Mesothelial cell of epicardium (in vitro differentiated cells): ENCODE data around the gene GRAP. TPM values are rescaled to one million over a fixed set of nuclear protein-coding genes. Genes with fewer than 3 reads are reported as not detected.

Source experiments
- DNase-seq, 2 experiments: peaks; one replicate each; pipeline ENCODE4 v3.0.0; 2021; ENCODE audit warnings: low spot score in 2 of 2; ENCODE audit not compliant: unreplicated experiment in 2 of 2
- H3K27ac Mint-ChIP-seq: 2 replicates; pipeline ENCODE4 v1.8.0; 2021; ENCODE audit warnings: mixed read lengths
- H3K27me3 Mint-ChIP-seq: 2 replicates; pipeline ENCODE4 v1.8.0; 2021; ENCODE audit warnings: low read depth, mixed read lengths
- H3K36me3 Mint-ChIP-seq: 2 replicates; pipeline ENCODE4 v1.8.0; 2021; ENCODE audit warnings: mixed read lengths
- H3K4me1 Mint-ChIP-seq: 2 replicates; pipeline ENCODE4 v1.8.0; 2021; ENCODE audit warnings: mixed read lengths
- H3K4me3 Mint-ChIP-seq: 2 replicates; pipeline ENCODE4 v1.8.0; 2021; ENCODE audit warnings: mild to moderate bottlenecking, moderate library complexity, mixed read lengths
- H3K9me3 Mint-ChIP-seq: 2 replicates; pipeline ENCODE4 v1.8.0; 2021; ENCODE audit warnings: mixed read lengths
- CTCF ChIP-seq: fragments of 200-600 bp; sonication (generic); IDR thresholded peaks from one replicate; pipeline ENCODE4 v1.5.0; 2021; ENCODE audit warnings: antibody characterized with exemption; ENCODE audit not compliant: unreplicated experiment
- total RNA-seq: library from RNA; stranded (reverse); gene quantifications from 3 replicates; pipeline ENCODE4 v1.2.1, GENCODE V29; 2021

GRAP gene
- total RNA-seq, 1 donor from 2014 or later: 1.8 TPM

GRCh38 chr17:18974407-18975149, 72.2 kb downstream of the GRAP start:
- no peaks in the 10 kb centered on the region for H3K4me1 Mint-ChIP-seq
- peaks cover 8% of the 10 kb centered on the region for H3K36me3 Mint-ChIP-seq
- no peaks in the 10 kb centered on the region for H3K9me3 Mint-ChIP-seq
- H3K27ac Mint-ChIP-seq: no peak overlapping the region
- no peak for TF ChIP-seq CTCF
- H3K4me3 Mint-ChIP-seq: no peak overlapping the region
- no peak for DNase-seq
- no peaks in the 10 kb centered on the region for H3K27me3 Mint-ChIP-seq

- DNase-seq: no peak
- Mint-ChIP-seq H3K27me3 (no peaks in the 10 kb centered on the region), H3K9me3 (no peaks in the 10 kb centered on the region), H3K4me3 (no peak overlapping the region), H3K36me3 (peaks cover 8% of the 10 kb centered on the region), H3K4me1 (peaks cover 21% of the 10 kb centered on the region), H3K27ac (no peak overlapping the region)
- TF ChIP-seq CTCF: no peak
Observed at GRCh38 chr17:18971801-18972200, 75.0 kb downstream of the GRAP start.

Other genes with a start within 250 kb of the GRAP start
- 48.8 to 53.9 TPM (median 51.4 TPM) in 3 replicates for gene PRPSAP2, start 188.8 kb downstream of the GRAP start, total RNA-seq
- 0.14 to 0.25 TPM (median 0.24 TPM) in 3 replicates for gene SLC5A10, start 94.8 kb downstream of the GRAP start, total RNA-seq
- gene FAM83G, start 42.2 kb downstream of the GRAP start, total RNA-seq: 14.5 to 15.0 TPM (median 15.0 TPM) in 3 replicates
- gene GRAPL, start 80.6 kb upstream of the GRAP start, total RNA-seq: 1.5 to 2.7 TPM (median 2.1 TPM) in 3 replicates
- 68.3 to 76.7 TPM (median 70.2 TPM) in 3 replicates for gene EPN2, start 190.4 kb upstream of the GRAP start, total RNA-seq